Fibroblast of lung (primary cell): ENCODE measurements around the gene GPC6. TPM values are rescaled to one million over a fixed set of nuclear protein-coding genes. Genes with fewer than 3 reads are reported as not detected.

Source experiments
- DNase-seq, 2 donors: peaks; one replicate each; pipeline versions ENCODE4 v3.0.0 to v3.0.0-alpha.2; 2010; ENCODE audit warnings: low read depth in 2 of 2
- H2AFZ ChIP-seq: 2 replicates; pipeline ENCODE4 v1.5.1; 2012; ENCODE audit warnings: low read length, control low read depth, inconsistent platforms
- H3K27ac ChIP-seq: 2 replicates; pipeline ENCODE4 v1.5.1; 2011; ENCODE audit warnings: low read length, control low read depth; ENCODE audit not compliant: insufficient read depth
- H3K27me3 ChIP-seq: 2 replicates; pipeline ENCODE4 v1.5.1; 2011; ENCODE audit warnings: mild to moderate bottlenecking, low read length; ENCODE audit not compliant: control insufficient read depth, insufficient read depth
- H3K36me3 ChIP-seq: 2 replicates; pipeline ENCODE4 v1.5.1; 2011; ENCODE audit warnings: low read length; ENCODE audit not compliant: control insufficient read depth, insufficient read depth
- H3K4me1 ChIP-seq: 2 replicates; pipeline ENCODE4 v1.5.1; 2011; ENCODE audit warnings: low read length; ENCODE audit not compliant: control insufficient read depth, insufficient read depth; ENCODE audit errors: extremely low read depth
- H3K4me2 ChIP-seq: 2 replicates; pipeline ENCODE4 v1.5.1; 2011; ENCODE audit warnings: low read length, control low read depth; ENCODE audit not compliant: insufficient read depth; ENCODE audit errors: extremely low read depth
- H3K4me3 ChIP-seq, 4 experiments: fragments of 200-600 bp in 1 of 4; sonication (generic) in 1 of 4; replicated peaks in 1 of 4; 2 replicates each; pipeline ENCODE4 v1.5.1; 2011 to 2016; ENCODE audit warnings: low read length in 4 of 4, low read depth in 3 of 4, mild to moderate bottlenecking in 3 of 4, control low read depth in 2 of 4, inconsistent platforms in 1 of 4, mixed read lengths in 1 of 4; ENCODE audit not compliant: insufficient read depth in 1 of 4; ENCODE audit errors: control extremely low read depth in 1 of 4
- H3K79me2 ChIP-seq: 2 replicates; pipeline ENCODE4 v1.5.1; 2012; ENCODE audit warnings: mild to moderate bottlenecking, low read length, inconsistent platforms; ENCODE audit not compliant: control insufficient read depth, insufficient read depth
- H3K9ac ChIP-seq: 2 replicates; pipeline ENCODE4 v1.5.1; 2011; ENCODE audit warnings: mild to moderate bottlenecking, low read length, control low read depth; ENCODE audit not compliant: insufficient read depth
- H3K9me3 ChIP-seq: 2 replicates; pipeline ENCODE4 v1.5.1; 2012; ENCODE audit warnings: low read depth, low read length; ENCODE audit not compliant: control insufficient read depth, insufficient read depth
- H4K20me1 ChIP-seq: 2 replicates; pipeline ENCODE4 v1.5.1; 2011; ENCODE audit warnings: low read length; ENCODE audit not compliant: control insufficient read depth, insufficient read depth; ENCODE audit errors: extremely low read depth
- EZH2 ChIP-seq: IDR thresholded peaks from 2 replicates; pipeline ENCODE4 v1.5.1; 2012; ENCODE audit warnings: low read length, control low read depth, mild to moderate bottlenecking; ENCODE audit errors: missing control alignments
- polyA plus RNA-seq, 2 donors: library from polyadenylated mRNA; depleted of rRNA in 1 of 2; stranded (reverse) in 1 of 2; unstranded in 1 of 2; fragments of >200 nt; gene quantifications; 2 replicates each; pipeline ENCODE4 v1.2.1, GENCODE V29; 2011 to 2012; ENCODE audit warnings: missing spikeins in 1 of 2
- total RNA-seq: library from RNA; depleted of rRNA; stranded (reverse); fragments of >200 nt; gene quantifications from 2 replicates; pipeline ENCODE4 v1.2.1, GENCODE V29; 2014
- TF ChIP-seq, protein P1 (sequence below), 2 donors: IDR thresholded peaks in 1 of 2; conservative IDR thresholded peaks in 1 of 2; 1 replicate in 1 of 2; 2 replicates in 1 of 2; pipeline ENCODE4 v1.5.1; 2011 to 2012; ENCODE audit warnings: low read length in 2 of 2, control low read depth in 1 of 2, inconsistent platforms in 1 of 2, low read depth in 1 of 2, mild to moderate bottlenecking in 1 of 2

GPC6 gene
- total and polyA plus RNA-seq, 2 donors (not counting 1 experiment from before 2014, with no cell fraction given) = 11.2 to 33.7 TPM

DNA sequence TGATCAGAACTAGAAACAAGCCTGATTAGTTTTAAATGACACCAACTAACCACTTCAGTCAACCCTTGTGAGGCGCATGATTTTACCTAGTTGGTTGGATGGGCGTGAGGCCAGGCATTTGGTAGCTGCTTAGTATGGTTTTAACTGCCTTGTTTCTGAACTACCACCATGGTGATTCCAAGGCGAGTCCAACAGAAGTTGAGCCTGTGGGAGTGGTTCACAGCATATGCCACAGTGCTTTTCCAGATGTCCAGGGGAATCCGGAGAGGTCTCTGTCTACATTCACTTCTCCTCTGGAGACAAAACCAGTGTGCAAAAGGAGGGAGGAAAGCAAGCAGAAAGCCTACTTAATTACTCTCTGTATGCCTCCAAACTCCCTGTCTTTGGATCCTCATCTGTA, 524.1 kb downstream of the GPC6 start:
- no peak overlapping the region for H2AFZ ChIP-seq
- H3K4me3 ChIP-seq = no peak overlapping the region
- H3K27ac ChIP-seq = no peak overlapping the region
- TF ChIP-seq EZH2 = no peak
- TF ChIP-seq, protein P1, sequence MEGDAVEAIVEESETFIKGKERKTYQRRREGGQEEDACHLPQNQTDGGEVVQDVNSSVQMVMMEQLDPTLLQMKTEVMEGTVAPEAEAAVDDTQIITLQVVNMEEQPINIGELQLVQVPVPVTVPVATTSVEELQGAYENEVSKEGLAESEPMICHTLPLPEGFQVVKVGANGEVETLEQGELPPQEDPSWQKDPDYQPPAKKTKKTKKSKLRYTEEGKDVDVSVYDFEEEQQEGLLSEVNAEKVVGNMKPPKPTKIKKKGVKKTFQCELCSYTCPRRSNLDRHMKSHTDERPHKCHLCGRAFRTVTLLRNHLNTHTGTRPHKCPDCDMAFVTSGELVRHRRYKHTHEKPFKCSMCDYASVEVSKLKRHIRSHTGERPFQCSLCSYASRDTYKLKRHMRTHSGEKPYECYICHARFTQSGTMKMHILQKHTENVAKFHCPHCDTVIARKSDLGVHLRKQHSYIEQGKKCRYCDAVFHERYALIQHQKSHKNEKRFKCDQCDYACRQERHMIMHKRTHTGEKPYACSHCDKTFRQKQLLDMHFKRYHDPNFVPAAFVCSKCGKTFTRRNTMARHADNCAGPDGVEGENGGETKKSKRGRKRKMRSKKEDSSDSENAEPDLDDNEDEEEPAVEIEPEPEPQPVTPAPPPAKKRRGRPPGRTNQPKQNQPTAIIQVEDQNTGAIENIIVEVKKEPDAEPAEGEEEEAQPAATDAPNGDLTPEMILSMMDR (conservative IDR thresholded peaks at IDR 0.05 in 1 of 2, IDR thresholded peaks at IDR 0.05 in 1 of 2; ENCODE audit: low read depth in 1 of 2, low read length in 2 of 2) = no peak
- no peak overlapping the region for H3K4me2 ChIP-seq
- H3K9me3 ChIP-seq = no peaks in the 10 kb centered on the region
- H3K4me1 ChIP-seq = no peaks in the 10 kb centered on the region
- no peaks in the 10 kb centered on the region for H4K20me1 ChIP-seq
- H3K36me3 ChIP-seq = no peaks in the 10 kb centered on the region
- no peak overlapping the region for H3K9ac ChIP-seq
- no peaks in the 10 kb centered on the region for H3K79me2 ChIP-seq
- no peak for DNase-seq
- no peaks in the 10 kb centered on the region for H3K27me3 ChIP-seq

DNA sequence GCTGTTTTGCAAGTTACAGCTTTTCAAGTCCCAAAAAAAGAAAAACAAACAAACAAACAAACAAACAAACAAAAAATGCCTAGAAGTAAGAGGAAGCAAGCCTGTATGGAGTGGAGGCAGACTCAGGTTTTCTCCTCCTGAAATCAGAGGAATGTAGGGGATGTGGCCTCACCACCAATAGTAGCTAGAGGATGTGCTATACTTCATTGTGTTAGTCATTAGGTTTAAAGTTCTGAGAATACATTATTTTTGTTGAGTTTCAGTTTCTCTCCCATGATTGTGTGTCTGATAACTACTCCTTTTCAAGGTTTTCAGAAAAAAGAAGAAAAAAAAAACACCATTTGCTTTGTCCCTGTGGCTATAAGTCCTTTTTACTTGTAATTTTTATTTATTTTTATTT, 524.5 kb downstream of the GPC6 start:
- no peaks in the 10 kb centered on the region for H3K9me3 ChIP-seq
- H3K9ac ChIP-seq = no peak overlapping the region
- H3K27me3 ChIP-seq = no peaks in the 10 kb centered on the region
- no peak overlapping the region for H3K4me2 ChIP-seq
- TF ChIP-seq EZH2 = no peak
- TF ChIP-seq, protein P1 (conservative IDR thresholded peaks at IDR 0.05 in 1 of 2, IDR thresholded peaks at IDR 0.05 in 1 of 2; ENCODE audit: low read depth in 1 of 2, low read length in 2 of 2) = no peak
- H3K4me3 ChIP-seq = no peak overlapping the region
- DNase-seq = no peak
- no peaks in the 10 kb centered on the region for H3K36me3 ChIP-seq
- no peak overlapping the region for H2AFZ ChIP-seq
- no peaks in the 10 kb centered on the region for H3K79me2 ChIP-seq
- H3K4me1 ChIP-seq = no peaks in the 10 kb centered on the region
- no peak overlapping the region for H3K27ac ChIP-seq
- no peaks in the 10 kb centered on the region for H4K20me1 ChIP-seq

DNA sequence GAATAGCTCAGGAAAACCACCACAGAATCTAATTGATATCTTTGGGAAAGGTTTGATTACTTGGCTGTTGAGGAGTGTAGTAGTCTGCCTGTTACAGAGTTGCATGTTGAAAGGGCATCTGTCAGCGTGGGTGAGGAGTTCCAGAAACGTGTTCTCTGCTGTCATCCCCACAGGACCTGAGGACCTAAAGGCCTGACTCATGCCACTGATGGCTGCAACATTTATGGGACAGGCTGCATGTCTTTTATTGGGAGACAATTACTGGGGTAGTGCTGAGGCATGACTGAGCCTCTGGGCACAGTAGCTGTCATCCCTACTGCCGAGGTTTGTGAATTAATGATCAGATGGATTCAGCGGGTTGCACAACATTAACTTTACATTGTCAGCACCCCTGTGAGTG, 525.9 kb downstream of the GPC6 start:
- no peaks in the 10 kb centered on the region for H3K27me3 ChIP-seq
- H3K79me2 ChIP-seq = no peaks in the 10 kb centered on the region
- H3K27ac ChIP-seq = no peak overlapping the region
- TF ChIP-seq, protein P1 (conservative IDR thresholded peaks at IDR 0.05 in 1 of 2, IDR thresholded peaks at IDR 0.05 in 1 of 2; ENCODE audit: low read depth in 1 of 2, low read length in 2 of 2) = no peak
- no peak for DNase-seq
- no peaks in the 10 kb centered on the region for H3K4me1 ChIP-seq
- H4K20me1 ChIP-seq = no peaks in the 10 kb centered on the region
- H3K9ac ChIP-seq = no peak overlapping the region
- H3K4me2 ChIP-seq = no peak overlapping the region
- no peaks in the 10 kb centered on the region for H3K36me3 ChIP-seq
- H3K9me3 ChIP-seq = no peaks in the 10 kb centered on the region
- H3K4me3 ChIP-seq = no peak overlapping the region
- no peak overlapping the region for H2AFZ ChIP-seq
